HG03558 (cell line): ENCODE results near the gene ACTR3.
"Not testable (repeated sequence)": the region's sequence is repeated elsewhere in the genome, so short reads cannot be mapped to it uniquely, and the experiment has no call there.

Source experiments
- ATAC-seq: cut with Tn5 transposase; IDR thresholded peaks from one replicate; pipeline ENCODE4 v1.9.1; 2021; ENCODE audit warnings: moderate number of reproducible peaks; ENCODE audit not compliant: unreplicated experiment; ENCODE audit errors: extremely low read depth

The ACTR3 gene

DNA sequence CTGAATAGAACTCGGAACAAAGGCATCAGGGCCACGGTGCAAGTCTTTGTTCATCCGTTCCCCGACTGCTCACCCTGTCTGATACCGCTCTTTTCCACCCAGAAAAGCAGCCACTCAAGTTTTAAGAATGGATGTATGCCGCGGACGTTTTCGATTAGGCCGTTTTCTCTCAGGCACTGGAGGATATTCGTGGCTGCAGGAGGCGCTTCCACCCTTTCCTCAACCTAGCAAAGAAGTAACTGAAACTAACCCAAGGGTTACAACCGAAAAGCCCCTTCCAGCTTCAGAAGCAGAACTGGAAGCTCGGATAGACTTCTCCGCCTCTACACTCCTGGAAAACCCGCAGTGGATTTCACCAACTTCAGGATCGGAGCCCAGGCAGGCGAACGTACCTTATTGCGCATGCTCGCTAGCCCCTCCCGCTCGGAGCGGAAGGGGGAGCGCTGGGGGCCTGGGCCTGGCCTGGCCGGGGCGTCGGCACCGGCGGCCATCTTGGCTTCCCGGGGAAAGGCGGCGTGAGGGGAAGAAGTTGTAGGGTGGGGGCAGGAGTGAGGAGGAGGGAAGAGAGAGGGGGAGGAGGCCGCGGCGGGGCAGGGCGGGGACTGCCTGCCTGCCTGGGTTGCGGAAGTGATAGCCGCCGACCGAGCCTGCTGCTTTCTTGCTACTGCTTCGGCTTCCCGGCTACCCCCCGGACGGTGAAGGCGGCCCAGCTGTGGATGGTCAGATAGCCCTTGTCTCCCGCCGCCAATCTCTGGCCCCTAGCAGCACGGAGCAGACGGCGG is at the start of gene ACTR3:
Gene ACTR3, plus strand, starts transcription at position 619 of the 782 bp plus-strand sequence. CDS start 191 bp downstream, outside the sequence.
- peak; percentile 28 for ATAC-seq

DNA sequence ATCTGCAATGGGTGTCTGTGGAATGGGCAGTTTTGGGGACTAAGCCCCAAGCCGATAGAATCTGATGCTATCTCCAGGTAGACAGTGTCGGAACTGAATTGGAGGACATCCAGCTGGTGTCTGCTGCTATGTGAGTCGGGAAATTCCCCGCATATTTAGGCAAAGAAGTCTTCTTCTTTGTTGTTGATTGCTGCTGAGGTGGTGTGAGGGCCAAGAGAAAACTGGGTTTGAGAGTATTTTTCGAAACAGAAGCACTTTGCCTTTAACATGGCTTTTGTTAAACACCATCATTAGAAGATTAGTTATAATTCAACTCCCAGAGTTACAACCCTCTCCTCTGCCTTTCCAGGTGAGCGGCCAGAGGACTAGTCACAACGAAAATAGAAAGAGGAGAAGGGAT is 49.4 kb upstream of the ACTR3 start:
- no peak for ATAC-seq

DNA sequence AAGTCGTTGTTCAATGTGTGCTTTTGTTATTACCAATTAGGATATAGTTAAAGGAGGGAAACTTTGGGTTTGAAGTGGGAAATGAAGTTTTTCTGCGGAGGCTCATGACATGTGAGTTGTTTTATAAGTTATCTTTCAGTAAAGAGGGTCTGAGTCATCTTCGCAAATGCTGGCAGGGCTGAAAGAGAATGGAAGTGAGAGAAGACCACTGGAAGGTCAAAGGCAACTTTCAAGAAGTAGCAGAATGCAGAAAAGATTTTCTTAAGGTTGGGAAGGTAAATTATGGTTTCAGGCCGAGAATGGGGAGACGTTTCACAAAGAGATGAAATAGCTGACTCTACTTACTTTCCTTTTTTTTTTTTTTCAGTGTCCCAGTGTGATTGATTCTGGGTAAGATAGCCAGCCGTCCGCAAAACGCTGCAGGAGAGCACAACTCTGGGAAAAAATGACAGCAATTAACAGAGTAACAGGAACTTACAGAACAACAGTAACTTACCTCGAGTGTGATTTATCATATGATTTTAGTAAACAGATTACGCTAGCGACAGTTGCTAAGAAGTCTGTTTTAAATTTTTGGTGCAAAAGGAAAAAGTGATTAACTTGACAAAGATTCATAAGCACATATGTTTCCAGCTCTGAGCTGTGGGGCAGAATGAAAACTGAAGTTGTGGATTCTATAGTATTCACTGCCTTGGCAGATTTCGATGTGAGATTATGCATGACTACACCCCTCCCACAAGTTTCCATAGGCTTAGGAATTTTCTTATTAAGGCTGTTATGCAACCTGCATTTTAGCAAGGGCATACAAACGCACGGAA is 46.8 kb upstream of the ACTR3 start:
- no peak for ATAC-seq

DNA sequence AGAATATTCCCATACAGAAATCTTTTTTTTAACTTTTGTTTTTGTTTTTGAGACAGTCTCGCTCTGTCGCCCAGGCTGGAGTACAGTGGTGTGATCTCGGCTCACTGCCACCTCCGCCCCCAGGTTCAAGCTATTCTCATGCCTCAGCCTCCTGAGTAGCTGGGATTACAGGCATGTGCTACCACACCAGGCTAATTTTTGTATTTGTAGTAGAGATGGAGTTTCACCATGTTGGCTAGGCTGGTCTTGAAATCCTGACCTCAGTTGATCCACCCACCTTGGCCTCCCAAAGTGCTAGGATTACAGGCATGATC is 46.2 kb upstream of the ACTR3 start:
- ATAC-seq: not testable (repeated sequence)

DNA sequence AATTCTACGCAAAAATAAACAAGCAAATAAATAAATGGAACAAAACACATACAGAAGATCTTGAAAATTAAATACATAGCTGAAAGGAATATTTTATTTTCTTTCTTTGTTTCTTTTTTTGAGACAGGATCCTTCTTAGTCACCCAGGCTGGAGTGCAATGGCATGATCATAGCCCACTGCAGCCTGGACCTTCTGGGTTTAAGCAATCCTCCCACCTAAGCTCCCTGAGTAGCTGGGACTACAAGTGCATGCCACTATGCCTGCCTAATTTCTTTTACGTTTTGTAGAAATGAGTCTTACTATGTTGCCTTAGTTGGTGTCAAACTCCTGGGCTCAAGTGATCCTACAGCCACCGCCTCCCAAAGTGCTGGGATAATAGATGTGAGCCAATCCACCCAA is 44.6 kb upstream of the ACTR3 start:
- no peak for ATAC-seq

DNA sequence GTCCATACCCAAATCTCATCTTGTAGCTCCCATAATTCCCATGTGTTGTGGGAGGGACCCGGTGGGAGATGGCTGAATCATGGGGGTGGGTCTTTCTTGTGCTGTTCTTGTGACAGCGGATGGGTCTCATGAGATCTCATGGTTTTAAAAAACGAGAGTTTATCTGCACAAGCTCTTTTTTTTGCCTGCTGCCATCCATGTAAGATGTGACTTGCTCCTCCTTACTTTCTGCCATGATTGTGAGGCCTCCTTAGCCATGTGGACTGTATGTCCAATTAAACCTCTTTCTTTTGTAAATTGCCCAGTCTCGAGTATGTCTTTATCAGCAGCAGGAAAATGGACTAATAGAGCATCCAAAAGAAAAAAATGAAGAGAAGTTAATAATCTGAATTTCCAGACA is 44.1 kb upstream of the ACTR3 start:
- not testable (repeated sequence) for ATAC-seq

DNA sequence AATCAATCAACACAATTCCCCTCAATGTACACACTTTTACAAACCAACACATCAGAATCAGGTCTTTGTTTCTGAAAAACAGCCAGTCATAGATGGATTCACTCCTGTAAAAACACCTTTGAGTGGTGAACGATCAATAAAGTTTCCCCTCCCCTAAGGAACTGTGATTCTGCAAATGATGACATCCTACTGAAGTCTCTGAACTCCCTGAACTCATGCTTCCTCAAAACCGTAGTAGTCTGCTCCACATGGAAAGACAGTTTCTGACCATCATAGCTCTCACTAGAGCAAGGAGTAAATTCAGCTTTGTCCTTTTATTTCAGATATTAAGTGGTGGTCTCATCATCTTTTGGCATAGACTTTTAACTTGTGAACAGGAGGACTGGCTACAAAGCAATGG is 43.5 kb upstream of the ACTR3 start:
- ATAC-seq: no peak

DNA sequence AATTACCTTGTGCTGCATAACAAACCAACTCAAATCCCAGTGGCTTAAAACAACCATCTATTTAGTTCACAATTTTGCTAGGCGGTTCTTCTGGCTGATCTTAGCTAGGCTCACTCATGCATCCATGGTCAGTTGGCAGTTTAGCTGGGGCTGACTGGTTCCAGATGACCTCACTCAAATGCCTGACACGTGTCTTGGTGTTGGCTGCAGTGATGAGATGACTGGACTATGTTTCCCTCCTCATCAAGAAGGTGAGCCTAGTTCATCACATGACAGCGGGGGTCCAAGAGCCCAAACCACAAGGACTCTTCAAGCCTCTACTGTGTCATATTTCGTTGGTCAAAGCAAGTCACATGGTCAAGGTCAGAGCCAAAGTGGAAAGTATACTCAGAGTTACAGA is 42.7 kb upstream of the ACTR3 start:
- no peak for ATAC-seq

DNA sequence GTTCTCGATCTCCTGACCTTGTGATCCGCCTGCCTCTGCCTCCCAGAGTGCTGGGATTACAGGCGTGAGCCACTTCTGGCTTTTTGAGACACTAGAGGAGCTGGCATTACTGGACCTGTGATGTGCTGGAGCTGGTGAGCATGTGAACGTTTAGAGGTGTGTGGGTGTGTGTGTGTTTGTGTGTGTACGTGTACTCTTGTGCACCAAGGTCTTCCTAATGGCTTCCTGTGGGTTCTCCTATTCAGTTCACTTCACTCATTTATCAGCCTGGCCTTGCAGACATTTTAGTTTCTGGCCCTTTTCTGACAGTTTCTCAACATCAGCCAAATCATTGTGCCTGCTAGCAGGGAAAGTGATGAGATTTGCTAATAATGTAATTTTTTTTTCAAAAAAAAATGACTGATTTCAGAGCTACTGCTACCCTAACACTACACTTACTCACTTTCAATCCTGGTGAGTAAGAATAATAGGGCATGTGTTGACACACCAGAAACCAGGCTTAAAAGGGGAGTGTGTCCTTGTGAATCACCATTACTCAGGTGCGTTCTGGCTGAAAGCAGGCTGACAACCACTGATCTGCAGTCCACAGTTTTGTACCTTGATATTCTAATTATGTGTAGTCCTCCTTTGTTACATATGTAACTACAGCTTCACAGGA is 41.0 kb upstream of the ACTR3 start:
- ATAC-seq: peak; percentile 50

DNA sequence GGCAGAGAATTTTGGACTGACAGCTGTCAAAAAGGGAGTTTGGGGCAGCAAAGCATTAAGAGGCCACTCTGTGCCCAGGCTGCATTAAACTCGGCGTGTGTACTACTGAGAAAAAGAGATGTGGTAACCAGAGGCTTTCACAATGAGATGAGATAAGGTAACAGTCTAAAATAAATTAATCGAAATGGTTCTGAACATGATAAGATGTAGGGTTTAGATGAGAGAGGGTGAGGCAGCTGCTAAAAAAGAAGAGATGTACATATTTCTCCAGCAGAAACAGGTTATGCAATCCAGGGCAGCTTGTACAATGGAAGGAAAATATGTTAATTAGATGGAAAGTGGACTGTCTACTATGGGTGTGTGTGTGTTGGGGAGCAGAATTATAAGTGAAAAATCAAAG is 39.2 kb upstream of the ACTR3 start:
- ATAC-seq: no peak

DNA sequence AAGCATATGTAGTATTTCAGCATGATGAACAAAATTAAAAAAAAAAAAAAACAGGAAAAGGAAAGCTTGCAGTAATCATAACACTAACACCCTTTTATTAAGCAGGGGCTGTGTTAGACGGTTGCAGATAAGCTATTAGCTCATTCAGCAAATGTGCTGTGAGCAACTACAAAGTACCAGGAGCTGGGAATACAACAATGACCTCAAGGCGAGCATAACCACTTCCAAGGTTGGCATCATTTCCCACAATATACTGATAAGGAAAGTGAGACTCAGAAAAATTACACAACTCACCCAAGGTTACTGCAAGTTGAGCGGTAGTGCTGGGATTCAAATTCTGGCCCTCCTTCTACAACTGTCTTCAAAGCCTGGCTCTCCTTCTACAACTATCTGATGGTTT is 38.2 kb upstream of the ACTR3 start:
- ATAC-seq: no peak

DNA sequence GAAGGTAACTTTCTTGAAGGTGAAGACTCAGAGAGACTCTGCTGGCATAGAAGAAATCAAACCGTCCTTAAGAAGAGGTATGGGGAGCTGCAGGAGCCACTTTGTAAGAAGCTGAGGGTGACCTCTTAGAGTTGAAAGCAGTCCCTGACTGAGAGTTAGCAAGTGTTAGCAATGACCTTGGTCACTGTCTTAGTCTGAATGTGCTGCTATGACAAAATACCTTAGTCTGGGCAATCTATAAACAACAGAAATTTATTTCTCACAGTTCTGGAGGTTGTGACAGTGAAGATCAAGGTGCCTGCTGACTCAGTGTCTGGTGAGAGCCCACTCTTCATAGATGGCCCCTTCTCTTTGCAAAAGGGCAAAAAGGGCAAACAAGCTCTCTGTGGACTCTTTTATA is 35.7 kb upstream of the ACTR3 start:
- no peak for ATAC-seq

DNA sequence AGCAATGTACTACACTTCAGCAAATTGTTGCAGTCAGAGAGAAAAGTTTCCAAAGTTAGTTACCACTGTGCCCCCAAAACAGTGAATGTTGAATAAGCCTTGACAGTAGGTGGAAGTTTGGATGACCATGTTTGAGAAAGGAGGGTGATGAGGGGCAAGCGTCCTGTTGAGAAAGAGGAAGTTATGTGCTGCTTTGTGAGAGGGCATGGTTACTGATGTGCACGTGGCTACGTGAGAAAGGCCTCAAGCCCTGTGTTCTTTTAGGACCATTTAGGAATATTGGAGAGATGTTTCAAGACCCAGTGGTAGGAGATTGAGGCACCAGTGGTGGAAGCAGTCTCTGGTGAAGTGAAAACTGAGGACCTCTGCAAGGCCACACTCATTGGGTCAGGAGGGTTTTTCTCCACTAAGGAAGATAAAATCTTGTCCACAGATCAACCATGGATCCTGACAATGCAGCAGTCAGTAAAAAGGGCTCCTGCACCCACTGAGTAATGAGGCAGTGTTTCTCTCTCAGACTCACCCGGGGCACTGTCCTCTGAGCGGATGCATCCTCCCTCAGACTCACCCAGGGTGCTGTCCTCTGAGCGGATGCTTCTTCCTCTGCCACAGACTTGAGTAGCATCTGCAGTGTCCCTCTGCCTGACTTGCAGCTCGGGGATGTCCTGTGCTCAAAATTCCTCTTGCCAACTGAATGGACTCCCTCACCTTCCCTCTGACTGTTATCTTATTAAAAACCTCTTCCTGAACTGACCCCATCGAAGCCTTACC is 34.7 kb upstream of the ACTR3 start:
- ATAC-seq: no peak

DNA sequence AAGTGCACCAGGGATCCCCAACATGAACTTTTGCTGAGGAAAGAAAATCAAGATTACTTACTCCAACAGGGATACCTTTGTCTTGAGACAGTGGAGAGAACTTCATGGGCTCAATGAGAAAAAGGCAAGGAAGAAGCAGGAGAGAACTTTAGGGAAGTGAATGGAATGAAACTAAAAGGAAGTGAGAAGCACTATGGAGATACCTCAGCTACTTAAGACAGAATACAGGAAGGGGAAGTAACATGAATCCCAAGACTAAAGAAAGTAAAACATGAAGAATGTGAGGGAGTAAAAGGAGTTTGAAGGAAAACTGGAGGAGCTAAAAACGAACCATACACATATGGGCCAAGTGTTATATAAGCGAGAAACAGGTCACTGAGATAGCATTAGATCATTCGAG is 32.4 kb upstream of the ACTR3 start:
- ATAC-seq: no peak

DNA sequence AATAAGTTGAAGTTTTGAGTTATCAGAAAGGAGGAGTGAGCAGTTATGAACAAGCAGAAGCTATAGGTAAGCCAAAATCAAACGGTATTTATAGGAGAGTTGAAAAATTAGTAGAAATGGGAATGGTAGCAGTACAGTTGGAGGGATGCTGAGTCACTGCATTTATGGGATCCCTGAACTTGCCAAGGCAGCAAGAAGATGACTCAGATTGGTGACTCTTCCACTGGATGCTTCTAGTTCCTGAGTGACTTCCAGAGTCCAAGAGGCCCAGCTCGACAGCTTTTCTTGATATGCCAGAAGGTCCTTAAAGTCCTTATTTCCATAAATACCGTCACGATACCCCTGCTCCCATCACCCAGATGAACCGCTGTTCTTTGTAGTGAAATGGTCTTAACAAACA is 31.1 kb upstream of the ACTR3 start:
- ATAC-seq: no peak

DNA sequence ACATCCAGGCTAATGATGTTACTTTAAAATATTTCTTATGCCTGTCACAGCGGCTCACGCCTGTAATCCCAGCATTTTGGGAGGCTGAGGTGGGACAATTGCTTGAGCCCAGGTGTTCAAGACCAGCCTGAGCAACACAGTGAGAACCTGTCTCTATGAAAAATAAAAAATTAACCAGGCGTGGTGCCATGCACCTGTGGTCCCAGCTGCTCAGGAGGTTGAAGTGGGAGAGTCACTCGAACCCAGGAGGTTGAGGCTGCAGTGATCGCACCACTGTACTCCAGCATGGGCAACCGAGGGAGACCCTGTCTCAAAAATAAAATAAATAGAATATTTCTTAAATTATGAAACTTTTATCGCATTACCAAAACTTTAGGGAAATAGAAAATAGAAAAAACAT is 28.1 kb upstream of the ACTR3 start:
- ATAC-seq: no peak

DNA sequence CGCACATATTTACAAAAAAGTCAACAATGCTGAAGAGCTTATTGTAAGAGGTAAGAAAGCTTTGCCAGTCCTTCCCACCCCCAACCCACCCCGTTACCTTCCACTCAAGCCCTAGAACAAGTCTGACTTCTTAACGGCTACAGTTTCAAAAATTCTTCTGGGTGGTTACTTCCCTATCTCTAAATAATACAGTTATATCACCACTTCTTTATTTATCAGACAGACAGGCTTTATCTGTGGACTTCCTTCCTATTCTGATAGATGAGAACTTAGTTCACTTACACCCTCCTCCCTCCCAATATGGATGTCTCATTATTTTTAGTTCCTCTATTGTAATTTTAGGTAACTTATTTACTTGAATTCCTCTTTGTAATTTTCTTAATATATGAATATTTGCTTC is 26.7 kb upstream of the ACTR3 start:
- no peak for ATAC-seq

DNA sequence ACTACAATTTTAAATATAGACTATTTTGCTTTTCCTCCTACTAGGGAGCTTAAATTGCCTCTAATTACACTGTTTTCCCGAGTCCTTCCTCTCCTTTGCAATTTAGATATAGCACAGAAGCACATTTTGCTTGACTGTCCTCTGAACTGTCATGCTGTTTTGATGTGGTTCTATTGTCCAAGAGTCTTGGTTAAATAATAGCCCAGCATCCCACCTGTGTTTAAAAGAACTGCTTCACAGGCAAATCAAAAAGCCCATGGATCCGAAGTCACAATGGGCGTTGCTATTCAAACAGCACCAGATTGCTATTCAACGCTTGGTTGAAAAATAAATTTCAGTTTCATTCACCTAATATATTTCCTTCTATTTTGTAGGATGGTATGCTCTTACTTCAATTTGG is 22.3 kb upstream of the ACTR3 start:
- ATAC-seq: no peak

DNA sequence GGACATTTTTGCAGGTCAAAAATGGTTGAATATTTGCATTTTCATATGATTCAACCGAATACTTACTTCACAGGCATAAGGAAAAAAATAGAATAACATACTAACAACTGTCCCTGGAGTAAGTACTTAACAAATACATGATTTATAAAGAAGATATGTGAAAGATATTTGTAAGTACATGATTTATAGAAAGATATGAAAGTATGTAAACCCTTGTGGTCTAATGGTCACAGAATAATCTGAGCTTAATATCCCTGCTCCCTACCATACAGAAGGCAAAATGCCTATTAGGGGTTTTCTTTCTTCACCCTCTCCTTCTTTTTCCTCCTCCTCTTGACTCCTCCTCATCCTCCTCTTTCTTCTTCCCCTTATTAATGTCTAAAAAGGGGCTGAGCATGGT is 20.6 kb upstream of the ACTR3 start:
- no peak for ATAC-seq

DNA sequence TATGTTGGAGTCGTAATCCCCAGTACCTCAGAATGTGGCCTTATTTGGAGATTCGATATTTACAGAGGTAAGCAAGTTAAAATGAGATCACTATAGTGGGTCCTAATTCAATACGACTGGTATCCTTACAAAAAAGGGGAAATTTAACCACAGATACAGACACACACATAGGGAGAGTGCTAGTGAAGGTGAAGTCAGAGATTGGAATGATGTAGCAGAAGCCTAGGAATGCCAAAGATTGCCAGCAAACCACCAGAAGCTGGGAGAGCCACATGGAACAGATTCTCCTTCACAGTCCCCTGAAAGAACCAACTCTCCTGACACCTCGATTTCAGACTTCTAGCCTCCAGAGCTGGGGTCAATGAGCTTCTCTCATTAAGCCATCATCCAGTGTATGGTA is 17.7 kb upstream of the ACTR3 start:
- ATAC-seq: no peak

DNA sequence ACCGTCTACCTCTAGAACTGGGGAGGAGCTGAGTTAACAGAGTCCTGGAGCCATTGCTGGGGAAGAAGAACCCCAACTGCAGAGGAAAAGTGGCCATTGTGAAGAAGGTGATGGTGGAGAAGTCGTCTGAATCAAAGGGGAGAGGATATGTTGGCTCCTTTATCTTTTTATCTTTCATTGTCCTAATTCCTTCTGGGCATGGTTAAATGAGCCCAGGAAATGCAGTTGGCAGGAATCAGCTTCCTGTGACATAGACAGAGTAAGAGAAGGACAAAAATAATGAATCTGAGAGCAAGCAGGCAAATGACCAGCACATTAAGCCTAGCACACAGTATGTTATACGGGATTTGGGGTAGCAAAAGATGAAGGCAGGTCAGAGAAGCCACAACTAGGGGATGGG is 16.0 kb upstream of the ACTR3 start:
- ATAC-seq: no peak
